Body of pancreas (tissue), 4 donors: ENCODE data around the gene PTPN5. TPM values are rescaled to one million over a fixed set of nuclear protein-coding genes. Genes with fewer than 3 reads are reported as not detected.

Experiments used
- ATAC-seq: fragments of 150-250 bp; one replicate; pipeline ENCODE4 v1.9.1; 2016
- DNase-seq, 4 donors: peaks; one replicate each; pipeline ENCODE4 v3.0.0-alpha.2; 2019
- H3K27ac ChIP-seq, 4 donors: fragments of 200-600 bp; sonication (generic); 1 replicate in 3 of 4; 2 replicates in 1 of 4; pipeline versions ENCODE4 v1.5.1 to v1.6.1; 2016 to 2019; ENCODE audit warnings: mild to moderate bottlenecking in 1 of 4, mixed read lengths in 1 of 4, moderate library complexity in 1 of 4
- H3K27me3 ChIP-seq, 2 donors: fragments of 200-600 bp; sonication (generic); one replicate each; pipeline ENCODE4 v1.6.0; 2016; ENCODE audit warnings: mild to moderate bottlenecking in 1 of 2
- H3K36me3 ChIP-seq, 2 donors: fragments of 200-600 bp; sonication (generic); replicated peaks in 1 of 2; 2 replicates each; pipeline ENCODE4 v1.5.1; 2016; ENCODE audit warnings: low read depth in 2 of 2; ENCODE audit not compliant: insufficient read depth in 1 of 2
- H3K4me1 ChIP-seq: fragments of 200-600 bp; sonication (generic); one replicate; pipeline ENCODE4 v1.6.0; 2016
- H3K4me3 ChIP-seq, 2 donors: fragments of 200-600 bp; sonication (generic); 1 replicate in 1 of 2; 2 replicates in 1 of 2; pipeline ENCODE4 v1.5.1; 2016 to 2019
- H3K9me3 ChIP-seq, 3 donors: fragments of 200-600 bp; sonication (generic); 1 replicate in 2 of 3; 2 replicates in 1 of 3; pipeline ENCODE4 v1.5.1; 2016
- CTCF ChIP-seq, 7 experiments: fragments of 450-650 bp in 4 of 7; fragments of 200-600 bp in 3 of 7; sonication (generic) in 3 of 7; IDR thresholded peaks; one replicate each; pipeline ENCODE4 v1.5.1; 2016 to 2019; ENCODE audit warnings: antibody characterized with exemption in 7 of 7
- POLR2A ChIP-seq, 3 donors: fragments of 450-650 bp; IDR thresholded peaks; one replicate each; pipeline ENCODE4 v1.6.1; 2016; ENCODE audit warnings: antibody characterized with exemption in 3 of 3, mild to moderate bottlenecking in 2 of 3
- WGBS, 2 donors: methylation state at CpG; one replicate each; pipeline ENCODE4 v1.1.5; 2017; 5-methylcytosine and 5-hydroxymethylcytosine counted together
- intact Hi-C: fragments of 100-400 bp; cut with DNase I; formaldehyde crosslinking; loops from one replicate; pipeline ENCODE4 v1.15.1; 2023
- total RNA-seq, 2 donors: library from RNA; depleted of rRNA; stranded (reverse); fragments of >200 nt; gene quantifications; one replicate each; pipeline ENCODE4 v1.1.0, GENCODE V29; 2016

The PTPN5 gene
- total RNA-seq, 2 donors from 2014 or later, result 0.26 TPM; not detected in 1

- Histone ChIP-seq H3K36me3 (no peaks in the 10 kb centered on the region), H3K4me1 (peaks cover 7% of the 10 kb centered on the region), H3K27me3 (no peaks in the 10 kb centered on the region), H3K9me3 (no peaks in the 10 kb centered on the region), H3K4me3 (no peak overlapping the region), H3K27ac (no peak overlapping the region)
- DNase-seq (no peak), ATAC-seq (no peak)
- intact Hi-C loops, result loop anchor here (10.0 kb wide), 2 partner anchors 185 to 615 kb away; no protein-coding TSS in a partner anchor
- WGBS, 2 donors, result 86% methylated on average over 9 of the region's 9 CpGs
- TF ChIP-seq CTCF (IDR thresholded peaks at IDR 0.05), result no peak
- TF ChIP-seq POLR2A (IDR thresholded peaks at IDR 0.05), result no peak
These were observed 61.6 kb downstream of the PTPN5 start for GRCh38 chr11:18730020-18730419.

GRCh38 chr11:18729426-18729825 lies 62.2 kb downstream of the PTPN5 start:
- intact Hi-C loops, result no loop called here
- WGBS, 2 donors, result 80 to 82% methylated on average over 9 to 16 of the region's 16 CpGs
- TF ChIP-seq POLR2A (IDR thresholded peaks at IDR 0.05), result no peak
- no peak for TF ChIP-seq CTCF (IDR thresholded peaks at IDR 0.05)
- Histone ChIP-seq H3K36me3 (no peaks in the 10 kb centered on the region), H3K4me1 (peaks cover 7% of the 10 kb centered on the region), H3K27me3 (no peaks in the 10 kb centered on the region), H3K9me3 (no peaks in the 10 kb centered on the region), H3K27ac (no peak overlapping the region), H3K4me3 (no peak overlapping the region)
- ATAC-seq (no peak), DNase-seq (no peak)

- intact Hi-C loops, result no loop called here
- Histone ChIP-seq H3K9me3 (no peaks in the 10 kb centered on the region), H3K27me3 (no peaks in the 10 kb centered on the region), H3K27ac (no peak overlapping the region), H3K4me3 (no peak overlapping the region), H3K36me3 (no peaks in the 10 kb centered on the region), H3K4me1 (peaks cover 7% of the 10 kb centered on the region)
- DNase-seq (no peak), ATAC-seq (no peak)
- TF ChIP-seq CTCF (IDR thresholded peaks at IDR 0.05), result no peak
- TF ChIP-seq POLR2A (IDR thresholded peaks at IDR 0.05), result no peak
- WGBS, 2 donors, result 87 to 93% methylated on average over 13 of the region's 13 CpGs
These were observed 62.9 kb downstream of the PTPN5 start for GRCh38 chr11:18728658-18729057.

GRCh38 chr11:18727479-18728236 lies 63.9 kb downstream of the PTPN5 start:
- Histone ChIP-seq H3K9me3 (no peaks in the 10 kb centered on the region), H3K27ac (no peak overlapping the region), H3K4me3 (no peak overlapping the region), H3K4me1 (peaks cover 7% of the 10 kb centered on the region), H3K27me3 (no peaks in the 10 kb centered on the region), H3K36me3 (no peaks in the 10 kb centered on the region)
- intact Hi-C loops, result no loop called here
- ATAC-seq (peak; percentile 45), DNase-seq (peak; percentile 34 to 56 (median 37))
- WGBS, 2 donors, result 52 to 57% methylated on average over 9 to 10 of the region's 10 CpGs
- TF ChIP-seq CTCF (IDR thresholded peaks at IDR 0.05), result peak; percentile 49 to 74 (median 60)
- TF ChIP-seq POLR2A (IDR thresholded peaks at IDR 0.05), result no peak

DNA sequence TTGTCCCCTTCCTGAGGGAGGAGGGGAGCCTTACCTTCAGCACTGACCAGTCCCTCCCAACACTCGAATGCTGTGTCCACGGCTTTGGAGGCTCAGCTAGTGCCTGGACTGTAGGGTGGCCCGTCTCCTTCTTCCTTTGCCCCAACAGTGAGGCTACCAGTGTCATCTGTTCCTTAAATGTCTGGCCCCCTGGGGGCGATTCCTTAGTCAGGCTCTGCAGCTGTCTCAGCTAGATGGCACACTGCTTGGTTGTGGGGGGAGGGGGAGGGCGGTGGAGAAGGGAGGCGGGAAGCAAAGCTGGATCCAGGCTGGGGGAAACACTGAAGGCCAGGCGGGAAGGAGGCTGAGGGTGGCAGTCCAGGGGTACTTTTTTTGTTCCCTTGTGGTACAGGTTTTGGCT lies 65.6 kb downstream of the PTPN5 start, which contains the start of gene IGSF22:
Gene IGSF22, minus strand, starts transcription at position 149 of the 400 bp plus-strand sequence. CDS start 1,952 bp downstream, outside the sequence.
- 83 to 86% methylated on average over 7 of the region's 7 CpGs for WGBS, 2 donors
- H3K9me3 ChIP-seq, result no peaks in the 10 kb centered on the region
- H3K4me3 ChIP-seq, result no peak within 1 kb of the TSS
- no peak for ATAC-seq
- no peak within 1 kb of the TSS for H3K27ac ChIP-seq
- TF ChIP-seq CTCF (IDR thresholded peaks at IDR 0.05) (no peak), POLR2A (IDR thresholded peaks at IDR 0.05) (no peak)
- H3K36me3 ChIP-seq, result no peaks in the 10 kb centered on the region
- H3K4me1 ChIP-seq, result peaks cover 14% of the 10 kb centered on the region
- no peaks in the 10 kb centered on the region for H3K27me3 ChIP-seq
- no peak for DNase-seq
- intact Hi-C loops, result no loop called here
